OCI-LY1 (cell line): Measurements from ENCODE around the gene AR.

ENCODE experiments used
- EZH2 ChIP-seq: fragments of 200-600 bp; sonication (generic), shearing (Covaris generic); IDR thresholded peaks from 2 replicates; pipeline ENCODE4 v1.8.0; 2017; ENCODE audit warnings: borderline replicate concordance, mixed run types, mild to moderate bottlenecking, antibody characterized with exemption, low read length, moderate library complexity, mixed read lengths
- TF ChIP-seq, protein P1 (sequence below): fragments of 200-600 bp; sonication (generic), shearing (Covaris generic); IDR thresholded peaks from 2 replicates; pipeline ENCODE4 v1.5.1; 2017; ENCODE audit warnings: mild to moderate bottlenecking, antibody characterized with exemption, low read length, moderate library complexity, mixed read lengths

DNA sequence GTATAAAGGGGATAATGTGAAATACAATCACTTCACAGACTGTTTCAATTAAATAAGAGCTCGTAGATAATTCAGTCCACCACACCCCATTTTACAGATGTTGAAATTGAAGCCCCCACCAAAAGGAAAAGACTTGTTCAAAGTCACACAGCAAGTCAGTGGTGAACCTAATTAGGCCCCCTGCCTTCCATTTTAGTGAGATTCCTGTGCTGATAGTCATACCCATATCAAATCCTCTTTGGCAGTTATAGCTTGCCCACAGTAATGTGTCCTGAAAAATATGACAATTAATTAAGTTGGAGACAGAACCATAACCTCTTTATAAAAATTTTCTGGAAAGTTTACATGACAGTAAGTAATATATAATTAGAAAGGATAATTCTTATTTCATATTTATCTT, 58.0 kb downstream of the AR start:
- TF ChIP-seq, protein P1, sequence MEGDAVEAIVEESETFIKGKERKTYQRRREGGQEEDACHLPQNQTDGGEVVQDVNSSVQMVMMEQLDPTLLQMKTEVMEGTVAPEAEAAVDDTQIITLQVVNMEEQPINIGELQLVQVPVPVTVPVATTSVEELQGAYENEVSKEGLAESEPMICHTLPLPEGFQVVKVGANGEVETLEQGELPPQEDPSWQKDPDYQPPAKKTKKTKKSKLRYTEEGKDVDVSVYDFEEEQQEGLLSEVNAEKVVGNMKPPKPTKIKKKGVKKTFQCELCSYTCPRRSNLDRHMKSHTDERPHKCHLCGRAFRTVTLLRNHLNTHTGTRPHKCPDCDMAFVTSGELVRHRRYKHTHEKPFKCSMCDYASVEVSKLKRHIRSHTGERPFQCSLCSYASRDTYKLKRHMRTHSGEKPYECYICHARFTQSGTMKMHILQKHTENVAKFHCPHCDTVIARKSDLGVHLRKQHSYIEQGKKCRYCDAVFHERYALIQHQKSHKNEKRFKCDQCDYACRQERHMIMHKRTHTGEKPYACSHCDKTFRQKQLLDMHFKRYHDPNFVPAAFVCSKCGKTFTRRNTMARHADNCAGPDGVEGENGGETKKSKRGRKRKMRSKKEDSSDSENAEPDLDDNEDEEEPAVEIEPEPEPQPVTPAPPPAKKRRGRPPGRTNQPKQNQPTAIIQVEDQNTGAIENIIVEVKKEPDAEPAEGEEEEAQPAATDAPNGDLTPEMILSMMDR, result no peak
- TF ChIP-seq EZH2, result no peak
